GM21390 (cell line): ENCODE measurements around the gene ATF7IP.

ENCODE experiments used
- ATAC-seq: cut with Tn5 transposase; IDR thresholded peaks from one replicate; pipeline ENCODE4 v1.9.1; 2021; ENCODE audit not compliant: unreplicated experiment

Gene ATF7IP

DNA sequence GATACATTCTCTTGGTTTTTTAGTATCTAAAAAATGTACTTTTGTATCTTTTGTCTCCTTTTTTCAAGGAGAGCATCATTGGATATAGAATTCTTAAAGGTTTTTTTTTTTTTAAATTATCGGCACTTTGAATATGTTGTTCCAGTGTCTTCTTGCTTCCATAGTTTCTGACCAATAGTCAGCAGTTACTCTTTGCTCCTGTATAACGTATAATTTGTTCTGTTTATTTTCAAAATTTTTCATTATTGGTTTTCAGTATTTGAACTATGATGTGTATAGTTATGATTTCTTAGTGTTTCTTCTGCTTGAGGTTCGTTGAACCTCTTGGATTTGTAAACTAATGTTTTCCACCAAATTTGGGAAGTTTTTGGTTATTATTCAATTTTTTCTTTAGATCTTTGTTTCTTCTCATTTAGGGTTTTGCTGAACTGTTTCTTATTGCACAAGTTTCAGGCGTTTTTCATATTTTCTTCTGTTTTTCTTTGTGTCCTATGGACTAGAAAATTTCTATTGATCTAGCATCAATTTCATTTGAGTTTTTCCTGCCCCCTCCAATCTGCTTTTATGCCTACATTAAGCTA is 108.3 kb downstream of the ATF7IP start:
- ATAC-seq, result no peak

DNA sequence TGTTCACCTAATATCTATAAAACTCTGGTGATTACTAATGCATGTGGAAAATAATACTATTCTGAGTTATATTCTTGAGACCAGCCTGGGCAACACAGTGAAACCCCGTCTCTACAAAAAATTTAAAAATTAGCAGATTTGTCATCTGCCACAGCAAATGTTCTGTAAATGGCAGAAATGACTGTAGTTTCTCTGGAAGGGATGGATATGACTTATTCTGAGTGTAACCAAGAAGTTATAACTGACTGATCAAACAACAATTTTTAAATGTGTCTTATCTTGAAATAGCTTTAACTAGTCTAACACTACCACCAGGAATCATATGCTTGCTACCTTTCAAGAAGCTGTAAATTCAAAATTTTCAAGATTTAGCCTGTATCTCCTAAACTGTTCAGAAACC is 113.5 kb downstream of the ATF7IP start:
- ATAC-seq, result no peak

DNA sequence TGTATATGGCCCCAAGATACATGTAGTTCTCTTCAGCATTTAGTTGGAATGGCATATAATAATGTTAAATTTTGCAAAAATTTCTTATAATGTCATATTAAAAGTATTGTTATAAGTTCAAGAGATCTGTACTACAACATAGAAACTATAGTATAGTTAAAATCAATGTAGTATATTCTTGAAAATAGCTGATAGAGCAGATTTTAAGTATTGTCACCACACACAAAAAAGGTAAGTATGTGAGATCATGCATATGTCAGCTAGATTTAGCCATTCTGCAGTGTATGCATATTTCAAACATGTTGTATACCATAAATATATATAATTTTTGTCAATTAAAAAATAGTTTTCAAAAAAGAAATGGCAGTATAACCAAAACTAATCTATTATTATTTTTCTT is 115.7 kb downstream of the ATF7IP start:
- no peak for ATAC-seq

DNA sequence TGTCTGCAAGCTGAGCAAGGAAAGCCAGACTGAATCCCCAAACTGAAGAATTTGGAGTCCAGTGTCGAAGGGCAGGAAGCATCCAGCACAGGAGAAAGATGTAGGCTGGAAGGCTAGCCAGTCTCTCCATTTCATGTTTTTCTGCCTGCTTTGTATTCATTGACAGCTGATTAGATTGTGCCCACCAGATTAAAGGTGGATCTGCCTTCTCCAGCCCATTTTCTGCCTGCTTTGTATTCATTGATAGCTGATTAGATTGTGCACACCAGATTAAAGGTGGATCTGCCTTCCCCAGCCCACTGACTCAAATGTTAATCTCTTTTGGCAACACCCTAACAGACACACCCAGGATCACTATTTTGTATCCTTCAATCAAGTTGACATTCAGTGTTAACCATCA is 116.9 kb downstream of the ATF7IP start:
- ATAC-seq, result no peak

DNA sequence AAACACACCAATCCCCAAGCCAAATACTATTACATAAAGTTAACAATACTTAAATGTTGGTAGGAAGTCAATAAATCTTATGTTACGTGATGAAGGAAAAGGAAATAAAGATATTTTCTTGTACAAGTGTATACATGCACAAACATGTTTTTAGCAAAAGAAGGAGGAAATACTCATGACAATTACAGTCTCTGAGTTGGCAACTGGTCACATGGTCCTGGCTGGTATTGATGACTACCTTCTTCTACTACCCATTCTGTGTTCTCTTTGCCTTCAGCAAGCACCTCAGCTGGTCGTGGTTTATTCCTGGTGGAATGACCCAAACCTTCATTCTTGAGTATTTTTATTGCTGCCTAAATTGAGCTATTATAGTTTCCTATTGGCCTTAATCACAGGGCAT is 117.4 kb downstream of the ATF7IP start:
- ATAC-seq, result no peak

DNA sequence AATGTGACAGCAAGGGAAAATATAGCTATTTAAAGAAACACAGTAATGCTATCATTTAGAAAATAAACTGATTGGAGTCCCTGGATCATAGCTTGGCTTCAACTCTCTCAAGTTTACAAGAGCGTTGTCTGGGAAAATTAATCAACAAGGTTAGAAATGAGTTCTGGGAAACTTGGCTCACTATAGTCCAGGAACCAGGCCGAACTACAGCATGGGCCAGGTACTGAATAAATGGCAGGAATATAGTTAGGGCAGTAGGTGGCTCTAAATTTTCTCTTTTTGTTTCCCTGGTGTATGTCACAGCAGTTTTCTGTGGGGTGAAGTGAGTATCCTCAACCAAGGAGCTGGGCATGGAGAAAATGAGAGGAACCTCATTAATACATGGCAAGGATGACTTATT is 129.8 kb downstream of the ATF7IP start:
- ATAC-seq, result no peak

DNA sequence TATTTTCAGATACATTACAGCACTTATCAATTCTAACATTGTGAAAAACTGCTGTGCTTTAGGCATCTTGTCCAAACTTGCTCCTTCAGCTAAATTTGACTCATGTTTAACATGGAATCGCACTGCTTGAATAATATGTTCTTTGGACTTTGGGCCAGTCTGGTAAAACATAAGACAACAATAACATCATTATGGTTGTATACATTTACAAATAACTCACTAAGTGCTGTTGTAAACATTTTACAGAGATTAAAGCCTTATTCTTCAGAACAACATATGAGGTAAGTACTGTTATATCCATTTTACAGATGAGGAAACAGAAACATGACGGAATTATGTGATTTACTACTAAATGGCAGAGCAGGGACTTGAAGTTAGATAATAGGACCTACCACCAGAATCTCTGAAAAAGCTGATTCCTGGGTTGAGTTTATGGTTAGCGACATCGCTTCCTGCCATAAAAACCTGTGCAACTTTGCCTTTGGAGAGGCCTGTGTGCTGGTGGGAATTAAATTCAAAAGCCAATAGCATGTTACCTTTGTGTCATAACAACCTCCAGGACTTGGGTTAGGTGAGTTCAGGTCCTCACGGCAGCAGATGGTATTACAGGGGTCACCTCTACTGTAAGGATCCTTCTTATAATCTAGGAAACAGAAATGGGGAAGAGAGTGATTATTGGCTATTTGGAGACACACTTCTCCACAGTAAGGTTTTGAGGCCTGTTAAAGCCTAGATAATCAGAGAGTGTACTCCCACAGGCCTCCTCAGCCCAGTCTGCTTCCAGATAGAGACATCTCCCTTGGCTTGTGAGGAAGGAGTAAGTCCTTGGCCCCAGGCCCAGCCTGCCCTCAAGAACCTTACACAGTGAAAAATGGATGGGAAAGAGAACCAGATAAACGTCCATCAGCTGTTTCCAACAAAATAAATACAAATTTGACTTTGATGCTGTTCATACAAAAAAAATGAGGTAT is 140.4 kb downstream of the ATF7IP start:
- no peak for ATAC-seq

DNA sequence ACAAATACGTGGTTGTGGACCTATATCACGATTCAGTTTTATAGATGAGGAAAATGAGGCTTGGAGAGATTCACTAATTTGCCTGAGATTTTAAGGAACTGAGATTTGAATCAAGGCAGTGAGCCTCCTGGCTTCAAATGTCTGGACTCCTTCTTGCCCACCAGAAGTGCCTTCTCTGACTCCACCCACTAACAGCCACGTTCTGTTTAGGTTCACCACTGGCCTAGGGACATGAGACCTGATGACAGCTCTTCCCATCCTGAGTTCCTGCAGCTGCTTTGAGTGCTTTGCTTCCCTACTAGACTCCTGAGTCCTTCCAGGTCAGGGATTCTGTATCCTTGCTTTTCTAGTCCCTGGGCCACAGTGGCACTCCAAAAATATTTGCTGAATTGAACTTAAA is 145.1 kb downstream of the ATF7IP start:
- ATAC-seq, result no peak

DNA sequence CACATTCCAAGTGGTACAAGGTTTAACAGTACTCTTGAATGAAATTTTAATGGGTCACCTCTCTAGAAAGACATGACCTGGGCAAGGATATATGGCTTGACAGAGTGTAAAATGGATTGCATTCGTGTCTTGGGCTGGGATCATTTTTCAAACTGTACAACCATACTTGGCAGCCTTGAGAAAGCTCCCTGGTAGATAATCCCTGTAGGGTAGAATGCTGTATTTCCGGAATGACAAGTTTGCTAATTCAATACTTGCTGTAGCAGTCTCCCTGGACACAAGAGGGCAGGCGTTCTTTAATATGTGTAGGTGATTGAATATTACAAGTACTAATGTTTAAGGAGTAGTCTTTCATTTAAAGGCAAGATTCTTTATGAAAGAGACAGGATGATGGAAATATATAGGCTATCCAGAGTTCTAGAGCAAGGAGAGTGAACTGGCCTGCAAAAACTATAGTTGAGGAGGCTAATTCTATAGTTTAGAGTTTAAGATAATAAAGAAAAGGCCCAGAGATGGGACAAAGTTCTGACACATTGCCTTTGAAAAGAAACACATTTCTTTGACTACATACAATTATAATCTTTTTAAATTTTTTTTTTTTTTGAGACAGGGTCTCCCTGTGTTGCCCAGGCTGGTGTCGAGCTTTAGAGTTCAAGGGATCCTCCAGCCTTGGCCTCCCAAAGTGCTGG is 148.8 kb downstream of the ATF7IP start:
- peak; percentile 60 for ATAC-seq

DNA sequence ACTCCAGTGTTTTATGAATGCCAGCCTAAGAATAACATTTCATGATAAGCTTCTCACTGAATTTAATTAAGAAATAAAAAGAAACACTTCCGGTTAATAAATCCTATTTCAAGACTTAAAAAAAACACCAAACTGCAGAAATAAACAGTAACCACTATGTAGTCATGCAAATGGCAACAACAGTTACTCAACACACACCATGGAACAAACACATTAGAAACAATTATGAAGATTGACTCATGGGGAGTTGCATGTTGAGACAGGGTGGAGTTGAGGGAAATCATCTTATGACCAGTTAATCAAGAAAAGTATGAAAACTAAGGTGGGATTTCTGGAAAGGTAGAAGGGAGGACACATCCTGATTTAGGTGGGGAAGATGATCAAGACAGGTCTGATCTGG is 149.5 kb downstream of the ATF7IP start:
- ATAC-seq, result no peak

DNA sequence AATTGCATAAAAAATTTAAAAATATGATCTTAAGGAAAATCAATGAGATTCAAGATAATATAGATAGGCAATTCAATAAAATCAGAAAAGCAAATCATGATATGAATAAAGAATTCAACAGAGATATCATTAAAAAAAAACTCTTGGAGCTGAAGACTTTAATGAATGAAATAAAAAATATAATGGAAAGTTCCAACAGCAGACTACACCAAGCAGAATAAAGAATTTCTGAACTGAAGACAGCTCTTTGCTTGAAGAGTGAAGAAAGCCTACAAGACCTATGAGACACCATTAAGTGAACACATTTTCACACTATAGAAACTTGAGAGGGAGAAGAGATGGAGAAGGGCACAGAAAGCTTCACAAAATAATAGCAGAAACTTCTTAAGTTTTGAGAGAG is 156.3 kb downstream of the ATF7IP start:
- no peak for ATAC-seq

DNA sequence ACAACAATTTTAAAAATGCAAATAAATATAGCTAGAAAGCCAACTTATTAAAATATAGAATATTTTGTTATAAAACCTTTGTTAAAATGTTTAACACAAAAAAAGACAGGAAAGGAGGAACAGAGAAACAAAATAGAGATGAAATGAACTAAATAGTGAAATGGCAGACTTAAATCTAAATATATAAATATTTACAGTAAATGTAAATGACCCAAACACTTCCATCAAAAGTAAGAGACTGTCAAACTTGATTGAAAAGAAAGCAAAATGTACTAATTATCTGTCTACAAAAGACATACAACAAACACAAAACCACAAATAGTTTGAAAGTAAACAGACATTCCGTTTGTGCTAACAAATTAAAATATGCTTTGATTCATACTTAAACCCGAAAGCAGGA is 160.5 kb downstream of the ATF7IP start:
- no peak for ATAC-seq

DNA sequence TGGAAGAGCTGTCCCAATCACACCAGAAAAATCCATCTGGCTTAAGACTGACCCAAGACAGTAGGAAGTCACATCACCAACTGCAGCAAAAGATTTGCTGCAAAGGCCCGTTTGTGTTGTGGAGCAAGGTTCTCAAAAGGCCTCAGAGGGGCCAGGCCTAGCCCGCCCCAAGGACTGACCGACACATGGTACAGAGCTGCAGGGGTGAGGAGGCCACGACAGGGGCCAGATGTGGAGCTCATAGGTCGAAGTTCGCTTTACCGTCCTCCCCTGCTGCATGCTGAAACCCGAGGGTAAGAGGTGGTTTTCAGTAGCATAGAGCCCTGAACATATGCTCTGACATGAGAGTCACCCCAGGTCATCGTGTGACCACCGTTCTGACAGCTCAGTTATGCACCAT is 166.7 kb downstream of the ATF7IP start:
- ATAC-seq, result no peak

DNA sequence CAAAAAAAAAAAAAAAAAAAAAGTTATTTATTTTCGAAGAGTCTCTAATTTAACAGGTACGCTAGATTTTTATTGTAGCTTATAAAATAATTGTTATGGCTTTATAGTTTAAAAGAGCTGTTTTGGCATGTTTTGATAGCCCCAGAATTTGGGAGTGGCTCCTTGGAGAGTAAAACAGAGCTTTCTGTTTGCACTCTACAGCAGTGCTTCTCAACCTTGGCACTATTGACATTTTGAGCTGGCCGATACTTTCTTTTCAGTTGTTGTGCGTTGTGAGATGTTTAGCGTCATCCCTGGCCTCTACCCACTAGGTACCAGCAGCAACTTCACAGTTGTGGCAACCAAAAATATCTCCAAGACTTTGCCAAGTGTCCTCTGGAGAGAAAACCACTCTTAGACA is 171.6 kb downstream of the ATF7IP start:
- no peak for ATAC-seq

DNA sequence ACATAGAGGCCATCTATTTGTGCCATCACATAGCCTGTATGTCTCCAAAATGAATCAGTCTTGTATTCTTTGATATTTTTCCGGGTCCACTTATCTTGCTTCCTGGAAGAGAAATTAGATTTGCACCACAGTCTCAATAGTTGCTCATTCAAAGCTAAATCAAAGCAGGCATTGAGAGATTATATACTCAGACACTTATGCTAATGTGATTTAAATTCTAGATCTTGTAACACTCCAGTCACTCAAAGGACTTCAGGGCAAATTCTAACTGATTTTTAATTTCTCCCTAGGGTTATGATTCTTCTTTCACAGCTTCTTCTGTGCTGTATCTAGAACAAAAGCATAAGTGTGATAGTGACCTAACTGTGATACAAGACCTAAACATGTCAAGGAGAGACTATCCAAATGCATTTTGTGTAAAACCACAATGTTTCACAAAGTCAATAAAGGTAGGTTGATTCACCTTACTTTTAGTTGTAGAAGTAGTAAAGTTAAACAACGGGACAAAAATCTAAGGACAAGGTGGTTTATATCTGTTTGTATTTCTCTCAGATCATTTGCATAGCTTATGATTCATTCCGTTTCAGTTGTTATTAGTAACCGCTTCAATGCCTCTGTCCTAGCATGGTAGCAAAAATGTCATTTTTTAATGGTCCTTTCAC is 175.4 kb downstream of the ATF7IP start:
- peak; percentile 76 for ATAC-seq

DNA sequence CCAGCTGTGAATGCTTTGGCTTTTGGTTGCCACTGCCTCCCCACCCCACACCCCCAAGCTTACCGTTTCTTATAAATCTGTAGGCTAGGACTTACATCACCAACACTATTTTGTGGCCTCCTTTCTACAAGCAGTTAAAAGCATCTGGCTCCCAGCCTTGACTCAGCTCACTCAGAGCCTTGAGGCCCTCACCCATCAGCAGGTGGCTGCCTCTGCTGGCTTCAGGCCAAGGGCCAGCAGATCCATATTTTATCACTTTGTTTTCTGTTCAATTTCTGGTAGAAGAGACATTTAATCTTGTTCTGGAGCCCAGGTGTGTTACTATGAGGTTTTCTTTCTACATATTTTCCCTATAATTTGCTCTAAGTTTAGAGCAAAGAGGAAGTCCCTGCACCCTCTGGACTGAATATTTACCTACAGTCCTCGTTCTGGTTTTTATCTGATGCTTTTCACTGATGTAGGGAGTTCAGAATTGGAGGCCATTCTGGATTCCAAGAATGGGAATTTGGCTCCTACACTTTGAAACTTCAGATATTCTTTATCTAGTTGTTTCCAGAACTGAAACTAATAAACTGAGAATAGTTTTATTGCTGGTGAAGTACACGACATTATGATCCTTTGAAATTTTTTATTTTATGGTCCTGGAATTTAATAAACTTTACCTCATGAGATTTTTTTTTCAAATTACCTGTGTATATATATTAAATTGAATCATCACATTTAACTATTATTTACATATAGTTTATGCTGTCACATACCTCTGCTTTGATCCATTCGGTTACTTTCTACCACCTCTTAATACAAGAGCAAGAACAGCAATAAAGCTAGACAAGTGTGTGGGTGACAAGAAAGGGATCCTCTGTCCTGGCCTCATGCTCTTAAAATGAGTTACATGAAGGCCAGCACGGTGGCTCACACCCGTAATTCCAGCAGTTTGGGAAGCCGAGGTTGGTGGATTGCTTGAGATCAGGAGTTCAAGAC is 180.0 kb downstream of the ATF7IP start:
- no peak for ATAC-seq

DNA sequence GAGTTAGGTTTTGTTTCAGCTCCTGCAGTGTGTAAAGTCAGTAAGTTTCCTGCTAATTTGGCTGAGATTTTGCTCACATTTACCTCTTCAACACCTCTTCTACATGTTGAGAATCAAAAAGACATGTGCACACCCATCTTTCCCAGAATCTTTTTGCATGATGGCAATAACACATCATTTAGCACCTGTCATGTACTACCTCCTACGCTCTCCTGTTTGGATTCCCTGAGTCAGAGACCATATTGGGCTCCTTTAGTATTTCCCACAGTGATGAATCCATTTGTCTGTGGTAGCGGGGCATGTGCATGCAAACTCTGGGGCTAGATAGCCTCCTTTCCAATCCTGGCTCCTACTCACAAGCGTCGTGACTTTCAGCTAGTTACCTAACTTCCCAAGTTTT is 182.1 kb downstream of the ATF7IP start:
- ATAC-seq, result no peak

DNA sequence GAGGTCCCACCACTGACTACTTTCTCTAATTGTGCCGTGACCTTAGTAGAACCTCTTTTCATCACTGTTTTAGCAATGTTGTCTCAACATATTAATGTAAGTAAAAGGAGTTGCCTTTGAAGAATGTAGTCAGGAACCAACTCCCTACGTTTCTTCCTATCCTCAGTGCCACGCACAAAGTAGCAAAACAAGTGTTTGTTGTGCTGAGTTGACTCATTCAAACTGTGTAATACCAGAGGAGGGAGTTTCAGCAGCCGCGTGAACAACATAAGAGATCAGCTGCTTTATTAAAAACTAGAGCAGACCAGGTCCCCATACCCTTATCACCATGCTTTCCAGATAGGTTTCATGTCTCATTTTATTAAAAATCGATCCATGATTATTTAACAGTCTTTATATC is 183.1 kb downstream of the ATF7IP start:
- no peak for ATAC-seq
